GM18868 (cell line): ENCODE measurements around the gene F12.

ENCODE experiments used
- ATAC-seq: cut with Tn5 transposase; IDR thresholded peaks from one replicate; pipeline ENCODE4 v1.9.1; 2021; ENCODE audit warnings: mild to moderate bottlenecking, moderate library complexity; ENCODE audit not compliant: unreplicated experiment

Gene F12

GRCh38 chr5:177358370-177358819, 51.0 kb downstream of the F12 start:
- no peak for ATAC-seq

DNA sequence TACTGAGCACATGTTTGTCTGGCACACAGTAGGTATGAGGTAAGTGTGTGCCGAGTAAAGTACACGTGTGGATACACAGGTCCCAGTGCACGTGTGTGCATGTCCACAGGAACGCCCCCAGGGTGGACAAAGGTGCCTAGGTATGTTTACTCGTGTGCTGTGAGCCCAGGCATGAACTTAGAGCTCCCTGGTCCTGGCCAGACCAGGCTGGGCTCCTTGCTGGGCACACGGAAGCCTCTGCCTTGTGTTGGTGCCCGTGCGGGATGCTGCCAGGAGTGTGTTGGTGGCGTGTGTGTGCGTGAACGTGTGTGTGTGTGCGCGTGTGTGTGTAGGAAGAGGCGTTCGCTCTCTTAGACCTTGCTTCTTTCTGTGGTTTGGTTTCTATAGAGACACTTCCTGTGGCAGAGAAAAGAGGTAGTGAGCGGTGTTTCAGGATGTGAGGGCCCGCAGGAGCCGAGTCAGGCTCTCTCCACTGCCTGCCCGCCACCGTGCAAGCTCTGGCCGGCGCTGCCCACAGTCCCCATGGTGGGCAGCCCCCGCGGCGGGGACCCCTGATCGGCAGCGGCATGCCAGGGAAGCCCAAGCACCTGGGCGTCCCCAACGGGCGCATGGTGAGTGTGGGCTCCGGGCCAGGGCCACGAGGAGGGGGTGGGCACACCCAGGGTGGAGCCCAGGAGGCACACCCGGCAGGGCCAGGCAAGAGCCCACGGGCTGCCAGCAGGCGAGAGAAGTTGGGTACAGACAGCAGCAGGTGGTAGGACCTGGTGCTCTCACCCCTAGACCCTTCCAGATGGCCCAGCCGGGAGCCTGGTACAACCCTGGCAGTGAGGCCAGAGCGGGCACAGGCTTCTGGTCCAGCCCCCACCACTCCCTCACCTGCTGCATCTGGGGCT, 51.7 kb downstream of the F12 start, which contains the start of gene RGS14:
TSS of gene RGS14 (plus strand) at position 466 of the 893 bp plus-strand sequence. CDS start at position 567, 101 bp downstream.
- ATAC-seq = peak; percentile 85

- no peak for ATAC-seq
Measured at GRCh38 chr5:177357146-177357458, 52.3 kb downstream of the F12 start.

DNA sequence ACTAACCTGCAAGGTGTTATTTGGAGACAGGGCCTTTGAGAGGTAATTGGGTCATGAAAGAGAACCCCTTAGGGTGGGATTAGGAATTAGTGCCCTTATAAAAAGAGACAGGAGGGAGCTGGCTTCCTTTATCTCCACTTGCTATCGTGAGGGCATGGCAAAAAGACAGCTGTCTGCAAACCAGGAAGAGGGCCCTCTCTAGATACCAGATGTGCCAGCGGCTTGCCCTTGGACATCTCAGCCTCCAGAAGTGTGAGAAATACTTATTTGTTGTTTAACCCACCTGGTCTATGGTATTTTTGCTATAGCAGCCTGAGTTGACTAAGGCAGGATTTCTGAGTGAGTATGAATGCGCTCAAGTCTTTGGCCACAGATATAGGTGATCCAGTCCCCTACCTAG, 52.6 kb downstream of the F12 start:
- ATAC-seq = no peak

GRCh38 chr5:177355868-177356168, 53.5 kb downstream of the F12 start:
- no peak for ATAC-seq

DNA sequence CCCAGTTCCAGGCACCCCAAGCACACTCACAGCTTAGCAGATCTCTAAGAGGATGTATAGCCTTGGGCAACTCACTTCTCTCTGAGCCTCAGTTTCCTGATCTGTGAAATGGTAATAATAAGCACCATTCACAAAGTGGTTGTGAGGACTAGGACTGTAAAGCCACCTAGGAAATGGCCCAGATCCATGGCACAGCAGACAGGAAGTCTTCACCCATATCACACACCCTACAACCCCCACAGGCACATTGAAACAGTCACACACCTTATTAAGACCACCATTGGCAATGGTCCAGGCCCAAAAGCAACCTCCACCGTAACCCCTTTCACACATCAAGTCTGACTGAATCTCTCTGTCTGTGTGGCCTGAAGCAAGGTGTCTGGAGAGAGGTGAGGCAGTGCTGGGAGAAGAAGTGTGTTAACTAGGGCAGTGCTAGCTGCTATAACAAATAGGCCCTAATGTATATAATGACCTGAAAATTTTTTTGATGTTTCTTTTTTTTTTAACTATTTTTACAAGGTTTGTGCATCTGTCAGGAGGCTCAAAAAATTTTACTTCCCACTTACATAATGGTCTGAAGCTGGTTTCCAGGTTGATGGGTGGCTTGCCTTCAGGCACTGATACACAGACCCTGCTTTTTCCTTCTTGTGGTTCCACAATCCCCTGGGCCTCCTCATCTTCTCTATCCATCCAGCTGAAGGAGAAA, 54.0 kb downstream of the F12 start:
- no peak for ATAC-seq

DNA sequence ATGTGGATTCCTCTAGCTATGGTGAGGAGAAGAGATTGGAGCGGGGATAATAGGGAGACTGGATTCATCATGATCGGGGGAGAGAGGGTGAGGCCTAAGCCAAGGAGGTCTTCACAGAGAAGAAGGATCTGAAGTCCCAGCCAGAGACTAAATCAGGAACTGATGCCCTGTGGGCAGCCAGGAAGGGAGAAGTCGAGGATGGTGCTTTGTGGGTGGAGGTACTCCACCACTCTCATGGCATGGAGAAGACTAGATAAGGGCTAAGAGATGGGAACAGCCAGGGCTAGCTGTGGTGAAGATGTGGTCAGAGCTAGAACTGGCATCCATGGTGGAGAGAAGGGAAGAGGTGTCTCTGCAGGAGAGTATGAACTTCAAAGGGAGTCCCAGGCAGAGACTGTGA, 54.7 kb downstream of the F12 start:
- no peak for ATAC-seq

DNA sequence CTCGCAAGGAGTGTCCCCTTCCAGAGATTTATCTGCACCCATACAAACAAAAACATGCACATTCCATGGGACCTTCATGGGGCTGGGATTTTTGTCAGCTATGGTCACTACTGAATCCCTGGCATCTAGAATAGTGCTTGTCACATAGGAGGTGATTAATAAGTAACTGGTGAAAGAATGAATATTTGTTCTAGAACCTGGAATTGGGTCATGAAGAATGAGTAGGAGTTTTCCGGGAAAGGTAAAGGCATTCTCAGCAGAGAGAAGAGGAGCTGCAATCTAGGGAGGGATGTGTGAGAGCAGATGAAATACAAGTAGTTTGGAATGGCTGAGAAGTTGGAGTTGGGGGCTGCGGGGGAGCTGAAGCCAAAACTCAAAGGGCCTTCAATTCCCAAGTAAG, 55.1 kb downstream of the F12 start:
- no peak for ATAC-seq

- ATAC-seq = no peak
Measured at GRCh38 chr5:177353093-177353492, 56.3 kb downstream of the F12 start.
